ENCODE results near the gene COMMD7.
"Not testable (repeated sequence)": the region's sequence is repeated elsewhere in the genome, so short reads cannot be mapped to it uniquely, and the experiment has no call there.

COMMD7 gene

DNA sequence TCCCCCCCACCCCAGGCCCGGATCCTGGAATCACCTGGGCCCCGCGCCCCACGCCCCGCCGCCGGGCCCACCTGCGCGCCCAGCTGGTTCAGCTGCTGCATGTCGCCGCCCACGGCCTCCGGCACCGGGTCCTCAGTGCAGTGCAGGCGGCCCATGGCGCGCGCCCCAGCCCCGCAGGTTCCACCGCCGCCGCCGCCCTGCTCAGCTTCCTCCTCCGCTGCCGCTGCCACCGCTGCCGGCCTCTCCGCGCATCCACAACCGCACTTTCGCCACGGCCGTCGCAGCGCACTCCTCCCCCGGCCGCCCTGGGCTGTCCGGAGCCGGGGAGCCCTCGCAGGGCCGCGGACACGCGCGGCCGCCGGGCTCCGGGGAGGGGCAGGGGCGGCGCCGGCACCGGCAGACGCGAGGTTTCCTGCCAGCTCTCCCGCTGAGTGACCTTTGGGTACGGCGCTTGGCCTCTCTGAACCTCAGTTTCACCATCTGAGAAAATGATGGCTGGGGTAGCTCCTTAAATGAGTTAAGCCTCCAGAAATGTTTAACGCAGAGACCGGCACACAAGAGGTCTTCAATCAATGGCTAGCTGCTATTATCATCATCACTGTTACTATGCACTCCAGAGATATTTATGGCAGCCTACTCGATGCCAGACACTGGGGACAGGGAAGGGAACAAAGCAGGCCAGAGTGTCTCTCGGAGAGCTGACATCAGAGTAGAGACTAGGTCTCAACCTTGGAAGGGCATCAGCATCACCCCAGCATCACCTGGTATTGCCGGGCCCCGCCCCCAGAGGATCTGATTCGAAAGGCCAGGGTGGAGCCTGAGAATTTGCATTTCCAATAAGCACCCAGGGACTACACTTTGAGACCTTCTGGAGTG lies at the start of gene COMMD7:
TSS of gene COMMD7 (minus strand) at position 231 of the 876 bp plus-strand sequence. CDS start at position 155, 76 bp downstream.
- DNase-seq, result peak; percentile 88

DNA sequence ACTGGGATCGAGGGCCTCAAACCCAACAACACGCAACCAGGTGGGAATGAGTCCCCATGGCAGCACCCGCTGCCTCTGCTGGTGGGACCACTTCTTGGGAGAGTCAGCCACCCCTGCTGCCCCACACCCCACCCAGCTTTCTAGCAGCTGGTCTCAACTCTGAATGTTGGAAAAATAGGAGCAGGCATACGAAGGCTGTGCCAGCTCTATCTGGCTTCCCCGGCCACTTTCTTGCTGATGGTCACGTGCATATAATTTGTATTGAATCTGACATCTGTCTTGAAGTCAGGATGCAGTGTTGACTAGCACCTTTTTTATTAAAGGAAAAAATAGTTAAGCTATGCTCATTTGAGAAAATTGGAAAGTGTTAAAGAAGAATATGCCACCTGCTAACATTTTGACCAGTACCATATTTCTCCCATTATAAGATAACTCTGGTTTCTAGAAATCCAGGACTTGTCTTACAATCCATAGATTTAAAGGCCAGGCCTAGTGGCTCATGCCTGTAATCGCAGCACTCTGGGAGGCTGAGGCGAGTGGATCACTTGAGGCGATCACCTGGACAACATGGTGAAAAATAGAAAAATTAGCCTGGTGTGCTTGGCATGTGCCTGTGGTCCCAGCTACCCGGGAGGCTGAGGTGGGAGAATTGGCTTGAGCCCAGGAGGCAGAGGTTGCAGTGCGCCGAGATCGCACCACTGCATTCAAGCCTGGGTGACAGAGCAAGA lies 49.6 kb upstream of the COMMD7 start:
- no peak for DNase-seq

DNA sequence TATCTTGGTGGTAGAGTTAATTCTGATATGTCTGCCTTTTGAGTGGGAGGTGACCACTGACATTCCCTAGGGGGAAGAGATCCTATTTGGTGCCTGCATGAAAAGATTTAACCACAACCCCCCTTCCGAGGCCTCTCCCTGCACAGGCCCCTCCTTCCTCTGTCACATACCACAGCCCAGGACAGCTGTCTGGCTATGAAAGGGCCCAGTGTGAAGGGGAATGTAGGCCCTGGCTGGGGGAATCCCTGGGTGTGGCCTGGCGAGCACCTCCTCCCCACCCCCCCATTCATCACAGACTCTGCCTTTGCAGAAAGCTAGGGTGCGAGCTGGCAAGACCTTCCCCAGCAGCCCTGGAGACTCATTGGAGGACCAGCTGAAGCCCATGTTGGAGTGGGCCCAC lies 49.0 kb upstream of the COMMD7 start:
- peak; percentile 94 for DNase-seq

DNA sequence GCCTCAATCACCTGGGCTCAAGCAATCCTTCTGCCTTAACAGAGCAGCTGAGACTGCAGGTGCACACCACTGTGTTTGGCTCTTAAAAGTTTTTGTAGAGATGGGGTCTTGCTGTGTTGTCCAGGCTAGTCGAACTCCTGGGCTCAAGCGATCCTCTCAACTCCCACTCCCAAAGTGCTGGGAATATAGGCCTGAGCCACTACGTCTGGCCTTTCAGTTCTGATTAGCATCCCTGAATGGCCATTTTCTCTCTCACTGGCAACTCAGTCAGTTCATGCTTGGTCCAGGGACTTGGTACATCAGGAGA lies 47.4 kb upstream of the COMMD7 start:
- DNase-seq, result no peak

DNA sequence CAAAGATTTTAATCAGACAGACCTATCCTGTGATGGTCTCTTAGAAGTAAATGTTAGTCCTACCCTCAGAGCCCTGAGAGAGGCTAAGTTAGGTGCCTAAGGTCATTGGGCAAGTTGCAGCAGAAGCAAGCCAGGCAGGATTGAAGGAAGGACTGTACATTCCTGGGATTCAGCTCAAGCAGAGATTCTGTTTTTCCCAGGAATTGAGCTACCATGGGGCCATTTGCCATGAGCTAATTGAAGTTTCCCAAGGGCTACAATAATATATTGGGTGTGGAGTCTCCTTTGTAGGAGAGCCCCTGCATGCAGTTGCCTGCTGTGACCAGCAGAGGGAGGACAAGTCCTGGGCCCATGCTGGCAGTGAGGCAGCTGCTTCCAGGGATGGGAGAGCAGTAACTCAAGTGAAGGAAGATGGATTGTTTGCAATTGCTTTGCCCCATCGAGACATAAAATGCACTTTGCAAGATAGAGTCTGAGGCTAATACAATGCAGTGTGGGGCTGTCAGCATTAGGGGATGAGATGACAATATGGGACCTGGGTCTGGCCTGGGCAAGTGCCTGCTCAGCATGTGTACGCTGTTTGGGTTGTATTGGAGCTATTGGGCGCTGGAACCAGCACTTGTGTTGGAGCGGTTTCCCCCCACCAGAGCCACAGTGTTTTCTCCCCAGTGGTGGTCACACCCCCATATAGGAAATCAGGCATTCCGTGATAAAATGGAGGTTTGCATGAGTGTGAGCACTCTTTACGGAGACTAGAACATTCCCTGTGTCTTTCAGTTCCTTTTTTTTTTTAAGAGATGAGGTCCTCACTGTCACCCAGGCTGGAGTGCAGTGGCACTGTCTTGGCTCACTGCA lies 46.9 kb upstream of the COMMD7 start:
- DNase-seq, result peak; percentile 89

DNA sequence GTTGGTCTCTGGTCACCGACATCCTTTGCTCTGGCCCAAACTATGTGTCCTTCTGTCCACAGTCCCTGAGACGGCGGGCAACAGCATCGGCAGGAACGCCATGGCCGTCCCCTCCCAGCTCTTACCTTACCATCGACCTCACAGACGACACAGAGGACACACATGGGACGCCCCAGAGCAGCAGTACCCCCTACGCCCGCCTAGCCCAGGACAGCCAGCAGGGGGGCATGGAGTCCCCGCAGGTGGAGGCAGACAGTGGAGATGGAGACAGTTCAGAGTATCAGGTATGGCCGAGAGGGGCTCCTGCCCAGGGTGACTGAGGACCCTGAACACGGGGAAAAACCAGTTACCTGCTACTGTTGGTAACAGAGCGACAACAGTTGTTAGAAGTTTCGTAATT lies 43.9 kb upstream of the COMMD7 start:
- DNase-seq, result no peak

DNA sequence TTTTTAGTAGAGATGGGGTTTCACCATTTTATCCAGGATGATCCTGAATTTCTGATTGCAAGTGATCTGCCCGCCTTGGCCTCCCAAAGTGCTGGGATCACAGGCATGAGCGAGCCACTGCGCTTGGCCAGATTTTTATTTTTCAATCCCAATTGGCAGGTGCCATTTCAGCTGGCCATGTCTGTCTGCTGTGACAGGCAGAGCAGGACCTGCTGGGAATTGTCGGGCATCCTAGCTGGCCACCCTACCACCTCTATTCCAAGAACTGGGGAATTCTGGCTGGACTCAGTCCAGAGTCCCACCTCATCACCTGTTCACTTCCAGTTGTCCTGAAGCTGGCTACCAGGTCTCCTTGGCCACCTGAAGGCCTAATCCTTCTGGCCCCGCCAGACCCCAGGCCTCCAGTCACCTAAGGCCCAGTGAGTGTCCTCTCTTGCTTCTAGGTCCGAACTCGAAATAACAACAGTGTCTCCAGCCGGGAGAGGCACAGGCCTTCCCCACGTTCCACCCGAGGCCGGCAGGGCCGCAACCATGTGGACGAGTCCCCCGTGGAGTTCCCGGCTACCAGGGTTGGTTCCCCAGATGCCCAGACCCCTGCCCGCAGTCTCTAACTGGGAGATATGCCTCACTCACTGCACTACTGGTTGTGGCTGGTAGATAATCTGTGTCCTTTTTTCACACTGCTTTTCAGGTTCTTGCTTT lies 42.9 kb upstream of the COMMD7 start:
- DNase-seq, result no peak

DNA sequence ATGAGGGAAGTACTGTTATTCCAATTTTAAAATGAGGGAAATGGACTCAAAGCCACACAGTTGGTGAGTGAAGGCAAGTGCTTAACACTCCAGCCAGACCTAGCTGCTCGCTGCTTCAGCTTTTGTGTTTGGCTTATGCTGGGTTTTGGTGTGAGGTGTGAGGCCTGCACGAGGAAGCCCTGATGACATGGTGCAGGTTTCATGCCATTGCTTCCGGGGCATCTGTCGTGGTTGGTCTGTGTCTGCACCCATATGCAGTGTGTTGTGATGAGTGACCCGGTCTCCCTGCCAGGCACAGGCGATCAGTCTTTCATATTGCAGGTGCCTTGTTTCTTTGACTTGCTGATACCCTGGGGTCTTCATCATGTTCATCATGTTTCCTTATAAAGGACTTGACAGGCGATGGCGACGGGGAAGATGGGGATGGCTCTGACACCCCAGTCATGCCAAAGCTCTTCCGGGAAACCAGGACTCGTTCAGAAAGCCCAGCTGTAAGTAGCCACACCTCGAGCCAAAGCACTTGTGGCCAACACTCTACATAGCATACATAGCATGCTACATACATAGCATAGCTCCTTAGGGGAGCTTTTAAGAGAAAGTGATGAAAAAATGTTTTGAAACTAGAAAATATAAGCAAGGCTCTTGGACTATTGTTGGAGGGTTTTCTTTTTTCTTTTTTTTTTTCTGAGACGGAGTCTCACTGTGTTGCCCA lies 41.3 kb upstream of the COMMD7 start:
- no peak for DNase-seq

DNA sequence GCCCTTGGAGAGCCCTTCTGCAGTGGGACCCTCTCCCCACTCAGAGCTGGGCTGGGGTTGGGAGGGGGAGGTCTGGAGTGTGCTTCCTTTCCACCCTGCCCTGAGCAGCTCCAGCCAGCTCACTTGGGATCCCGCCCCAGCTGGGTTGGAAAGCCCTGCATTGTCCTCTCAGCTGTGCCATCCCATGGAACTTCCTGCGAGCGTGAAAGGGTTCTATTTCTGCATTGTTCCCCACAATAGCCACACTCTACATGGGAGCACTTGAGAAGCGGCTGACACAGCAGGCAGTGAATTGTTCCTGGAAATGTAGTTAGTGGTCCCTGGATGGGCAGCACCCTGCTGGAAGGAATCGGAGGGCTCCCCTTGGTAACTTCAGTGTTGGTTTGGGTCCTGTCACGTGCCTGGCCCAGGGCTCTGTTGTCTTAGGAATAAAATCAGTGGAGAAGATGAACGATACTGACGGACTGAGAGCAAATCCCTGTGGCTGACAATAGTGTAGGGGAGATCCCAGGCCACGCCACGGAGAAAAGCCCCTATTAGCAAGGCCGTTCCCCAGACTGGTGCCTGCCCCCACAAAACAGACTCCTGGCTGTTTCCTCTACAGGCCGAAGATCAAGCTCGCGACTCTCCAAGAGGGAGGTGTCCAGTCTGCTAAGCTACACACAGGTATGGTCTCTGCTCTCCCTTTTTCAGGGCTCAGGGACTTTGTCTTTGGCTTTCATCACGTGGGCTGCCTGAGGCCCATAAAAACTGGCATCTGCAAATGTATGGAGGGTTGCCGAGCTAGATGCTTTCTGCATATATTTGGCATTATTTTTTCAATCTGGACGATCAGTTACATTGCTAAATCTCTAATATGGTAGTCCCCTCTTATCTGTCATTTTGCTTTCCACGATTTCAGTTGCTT lies 37.7 kb upstream of the COMMD7 start:
- DNase-seq, result no peak

DNA sequence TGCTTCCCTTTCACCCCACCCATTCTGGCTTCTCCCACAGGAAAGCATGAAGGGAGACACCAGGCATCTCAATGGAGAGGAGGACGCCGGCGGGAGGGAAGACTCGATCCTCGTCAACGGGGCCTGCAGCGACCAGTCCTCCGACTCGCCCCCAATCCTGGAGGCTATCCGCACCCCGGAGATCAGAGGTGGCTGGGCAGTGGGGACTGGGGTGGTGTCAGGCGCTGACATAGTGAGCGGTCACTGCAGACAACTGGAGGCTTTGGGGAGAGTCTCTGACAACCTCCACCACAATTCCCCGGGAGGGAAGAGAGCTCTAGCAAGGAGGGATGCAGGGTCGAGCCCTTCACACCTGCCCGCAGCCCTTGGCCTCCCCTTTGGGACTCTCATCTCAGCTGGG lies 37.0 kb upstream of the COMMD7 start:
- DNase-seq, result no peak

DNA sequence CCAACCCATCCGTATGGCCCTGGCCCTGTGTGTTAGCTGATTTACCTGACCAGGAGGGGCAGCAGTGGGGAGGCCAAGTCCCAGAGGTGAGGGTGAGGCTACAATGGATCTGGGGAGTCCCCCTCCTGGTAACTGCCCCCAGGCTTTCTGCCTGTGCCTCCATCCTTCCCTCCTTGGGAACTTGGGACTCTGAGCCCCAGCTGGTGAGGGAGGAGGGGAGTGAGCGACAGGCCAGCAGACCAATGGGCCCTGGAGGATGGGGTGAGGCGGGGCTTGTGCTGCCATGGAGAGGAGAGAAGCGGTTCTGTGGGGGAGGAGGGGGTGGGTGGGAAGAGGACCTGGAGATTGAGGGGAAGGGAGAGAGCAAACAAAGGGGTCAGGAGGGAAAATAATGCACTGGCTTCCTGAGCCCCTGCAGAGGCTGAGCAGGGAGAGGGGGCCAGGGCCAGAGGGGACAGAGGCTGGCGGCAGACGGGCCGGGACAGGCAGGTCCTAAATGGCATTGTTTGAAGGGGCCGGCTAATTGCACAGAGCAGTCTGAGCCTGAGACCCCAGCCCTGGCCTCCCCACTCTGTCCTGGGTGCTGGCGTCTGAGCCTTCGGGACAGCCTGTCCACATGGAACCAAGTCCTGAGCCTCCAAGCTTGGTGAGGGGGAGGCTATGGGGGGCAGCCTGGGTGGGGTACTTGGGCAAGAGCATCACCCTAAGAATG lies 36.4 kb upstream of the COMMD7 start:
- DNase-seq, result no peak

DNA sequence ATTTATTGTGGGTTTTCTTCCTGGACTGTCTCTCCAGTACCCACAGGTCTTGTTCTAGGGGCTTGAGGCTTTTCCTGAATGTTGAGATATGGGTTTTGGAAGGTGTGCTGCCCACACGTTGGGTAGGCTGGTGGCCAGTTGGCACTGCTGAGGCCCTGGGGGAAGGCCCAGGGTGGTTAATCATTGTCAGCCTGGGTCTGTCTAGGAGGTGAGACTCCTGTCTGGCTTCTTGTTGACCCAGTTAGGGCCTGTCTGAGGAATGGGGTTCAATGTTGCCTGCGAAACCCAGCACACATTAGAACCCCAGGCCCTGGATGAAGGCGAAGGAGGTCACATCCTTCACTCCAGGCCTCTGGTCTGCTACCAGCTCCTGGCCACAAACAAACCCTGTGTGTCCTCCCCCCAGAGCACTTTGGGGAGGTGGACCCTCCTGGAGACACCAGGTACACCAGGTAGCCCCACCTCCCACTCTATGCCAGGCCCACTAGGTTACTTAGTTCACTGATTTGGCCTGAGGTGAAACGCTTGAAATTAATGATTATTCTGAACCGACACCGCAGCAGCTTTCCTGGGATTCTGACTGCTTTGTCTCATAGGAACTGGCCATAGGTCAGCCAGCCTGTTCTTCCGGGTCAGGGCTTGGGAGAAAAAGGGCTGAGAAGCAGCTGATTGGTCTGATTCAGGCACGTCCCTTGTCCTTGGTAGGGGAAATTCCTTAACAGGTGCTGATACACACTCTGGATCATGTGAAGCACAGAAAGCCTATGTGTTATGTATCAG lies 34.1 kb upstream of the COMMD7 start:
- no peak for DNase-seq

DNA sequence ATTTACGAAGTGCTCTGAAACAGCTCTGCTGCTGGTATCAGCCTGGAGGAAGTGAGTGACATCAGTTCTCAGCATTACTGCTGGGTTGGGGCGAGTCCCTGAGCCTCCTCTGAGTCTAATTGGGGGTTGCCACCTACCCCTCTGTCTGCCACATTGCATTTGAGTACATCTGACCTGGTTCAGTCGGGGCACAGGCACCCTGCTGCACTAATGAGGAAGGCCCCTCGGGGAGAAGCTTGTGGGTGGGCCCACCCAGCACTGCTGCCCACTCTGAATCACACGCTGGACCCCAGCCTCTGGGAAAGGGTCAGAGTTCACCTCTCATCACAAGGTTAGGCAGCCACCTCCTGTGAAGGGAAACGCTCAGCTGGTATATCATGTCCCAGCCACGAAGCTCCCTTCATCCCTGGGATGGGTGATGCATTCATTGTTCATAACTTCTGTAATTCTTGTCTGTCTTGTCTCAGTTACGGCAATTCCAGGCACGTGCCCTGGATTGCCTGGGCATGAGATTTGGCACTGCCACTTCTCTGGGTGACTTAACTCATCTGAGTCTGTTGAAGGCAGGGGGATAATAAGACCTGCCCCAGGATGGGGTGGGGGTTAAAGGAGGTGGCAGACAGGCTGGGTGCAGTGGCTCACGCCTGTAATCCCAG lies 32.2 kb upstream of the COMMD7 start:
- DNase-seq, result no peak

DNA sequence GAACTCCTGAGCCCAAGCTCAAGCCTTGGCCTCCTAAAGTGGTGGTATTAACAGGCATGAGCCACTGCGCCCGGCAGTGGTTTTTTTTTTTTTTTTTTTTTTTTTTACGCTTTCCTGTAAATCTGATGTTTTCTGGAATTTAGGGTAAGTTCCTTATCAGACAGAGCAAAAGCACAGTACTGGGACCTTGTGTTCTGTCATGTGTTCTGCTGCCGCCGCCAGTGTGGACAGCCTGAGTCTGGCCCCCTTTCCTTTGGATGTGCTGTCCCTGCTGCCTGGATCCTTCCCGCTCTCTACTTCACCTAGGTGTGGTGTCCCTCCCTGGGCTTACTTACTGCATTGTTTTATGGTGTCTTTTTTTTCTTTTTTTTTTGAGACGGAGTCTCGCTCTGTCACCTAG lies 30.6 kb upstream of the COMMD7 start:
- no peak for DNase-seq

DNA sequence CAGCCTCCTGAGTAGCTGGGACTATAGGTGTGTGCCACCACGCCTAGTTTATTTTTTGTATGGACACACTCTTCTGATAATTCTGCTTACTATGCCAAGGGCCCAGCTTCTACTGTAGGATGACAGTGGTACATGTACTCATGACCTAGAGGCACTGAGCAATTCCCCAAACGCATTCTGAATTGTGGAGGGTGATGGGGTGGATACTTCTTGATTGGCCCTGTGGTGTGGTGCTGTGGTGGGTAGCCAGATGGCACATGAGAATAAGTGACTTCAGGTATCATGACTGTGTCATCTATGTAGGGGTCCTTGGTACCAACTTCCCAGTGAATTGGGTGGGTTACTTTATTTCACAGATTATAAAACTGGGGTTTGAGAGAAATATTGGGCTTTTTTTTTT lies 30.0 kb upstream of the COMMD7 start:
- DNase-seq, result no peak

DNA sequence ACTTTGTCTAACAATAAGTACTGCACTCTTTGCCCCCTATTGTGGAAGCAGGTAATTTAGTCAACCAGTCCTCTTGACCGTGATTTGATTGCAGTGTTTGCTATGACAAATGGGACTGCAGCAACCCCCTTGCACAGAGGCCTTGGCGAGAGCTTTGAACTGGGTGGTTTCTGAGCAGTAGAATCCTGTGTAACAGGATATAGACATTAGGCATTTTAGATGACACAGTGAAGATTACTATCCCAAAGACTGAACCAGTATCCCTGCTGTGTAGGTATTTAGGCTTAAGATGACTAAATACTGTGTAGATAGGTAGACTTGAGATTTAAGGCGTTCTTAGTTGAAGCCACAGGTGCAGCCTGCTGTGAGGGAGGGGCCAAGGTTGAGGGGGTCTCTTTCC lies 28.8 kb upstream of the COMMD7 start:
- no peak for DNase-seq

DNA sequence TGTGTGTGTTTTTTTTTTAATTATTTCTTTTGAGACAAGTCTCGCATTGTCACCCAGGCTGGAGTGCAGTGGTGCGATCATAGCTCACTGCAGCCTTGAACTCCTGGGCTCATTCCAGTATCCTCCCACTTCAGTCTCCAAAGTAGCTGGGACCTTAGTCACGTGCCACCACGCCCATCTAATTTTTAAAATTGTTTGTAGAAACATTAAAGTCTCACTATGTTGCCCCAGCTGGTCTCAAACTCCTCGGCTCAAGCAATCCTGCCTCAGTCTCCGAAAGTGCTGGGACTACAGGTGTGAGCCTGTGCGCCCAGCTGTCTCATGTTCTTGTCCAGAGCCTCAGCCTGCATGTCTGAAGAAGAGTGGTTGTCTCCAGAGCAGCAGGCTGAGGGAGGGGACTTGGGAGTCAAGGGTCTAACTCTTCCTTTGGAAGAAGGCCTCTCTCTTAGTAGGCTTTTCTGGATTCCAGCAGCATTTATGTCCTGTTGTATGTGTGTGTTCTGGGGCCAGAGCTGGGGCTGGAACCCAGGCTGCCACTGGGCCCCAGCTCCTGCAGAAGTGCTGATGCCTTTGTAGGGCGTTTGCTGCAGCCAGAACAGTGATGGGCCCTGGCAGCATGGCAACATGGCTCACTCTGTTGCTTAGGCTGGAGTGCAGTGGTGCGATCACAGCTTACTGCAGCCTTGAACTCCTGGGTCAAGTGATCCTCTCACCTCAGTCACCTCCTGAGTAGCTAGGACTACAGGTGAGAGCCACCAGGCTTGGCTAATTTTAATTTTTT lies 24.3 kb upstream of the COMMD7 start:
- no peak for DNase-seq

DNA sequence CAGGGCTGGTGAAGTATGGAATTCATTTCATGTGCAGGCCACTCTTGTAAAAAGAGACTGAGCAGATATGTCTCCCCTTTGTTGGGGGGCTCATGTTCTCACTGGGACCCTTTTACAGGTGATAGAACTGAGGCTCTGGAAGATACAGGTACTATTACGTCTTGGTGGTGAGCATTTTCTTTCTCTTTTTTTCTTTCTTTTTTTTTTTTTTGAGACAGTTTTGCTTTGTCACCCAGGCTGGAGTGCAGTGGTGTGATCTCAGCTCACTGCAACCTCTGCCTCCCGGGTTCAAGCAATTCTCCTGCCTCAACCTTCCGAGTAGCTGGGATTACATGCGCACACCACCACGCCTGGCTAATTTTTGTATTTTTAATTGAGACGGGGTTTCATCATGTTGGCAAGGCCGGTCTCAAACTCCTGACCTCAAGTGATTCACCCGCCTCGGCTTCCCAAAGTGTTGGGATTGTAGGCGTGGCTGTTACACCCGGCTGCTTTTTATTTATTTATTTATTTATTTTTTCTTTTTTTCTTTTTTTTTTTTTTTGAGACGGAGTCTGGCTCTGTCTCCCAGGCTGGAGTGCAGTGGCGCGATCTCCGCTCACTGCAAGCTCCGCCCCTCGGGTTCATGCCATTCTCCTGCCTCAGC lies 22.1 kb upstream of the COMMD7 start:
- DNase-seq, result not testable (repeated sequence)

All from islet precursor cell (in vitro differentiated cells).